Pulmonary artery endothelial cell (primary cell): ENCODE data around the gene IL17B. TPM values are rescaled to one million over a fixed set of nuclear protein-coding genes. Genes with fewer than 3 reads are reported as not detected.
"Not testable (repeated sequence)": the region's sequence is repeated elsewhere in the genome, so short reads cannot be mapped to it uniquely, and the experiment has no call there.

Source experiments
- DNase-seq: peaks from one replicate; pipeline ENCODE4 v3.0.0-alpha.2; 2011; ENCODE audit warnings: low read depth, low spot score
- total RNA-seq: library from RNA; depleted of rRNA; stranded (reverse); fragments of >200 nt; gene quantifications from 2 replicates; pipeline ENCODE4 v1.2.3, GENCODE V29; 2014

The IL17B gene
- total RNA-seq, 1 donor from 2014 or later: not detected

DNA sequence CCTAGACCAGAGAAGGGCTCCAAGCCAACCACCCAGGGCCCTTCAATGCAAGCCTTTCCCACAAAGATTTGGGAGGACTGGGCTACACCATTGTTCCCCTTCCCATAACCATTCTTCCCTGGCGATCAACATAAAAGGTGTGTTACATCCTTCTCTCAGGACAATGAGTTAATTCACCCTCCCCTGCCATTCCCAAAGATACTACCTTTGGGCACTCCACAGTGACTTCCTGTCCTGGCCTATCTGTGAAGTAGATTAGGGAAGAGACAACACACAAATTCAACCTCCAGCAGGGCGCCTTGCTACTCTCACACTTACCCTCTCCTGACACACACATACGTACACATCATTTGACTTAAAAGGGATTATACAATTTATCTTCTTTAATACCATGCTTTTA, 23.2 kb upstream of the IL17B start:
- no peak for DNase-seq

- DNase-seq: no peak
Measured at GRCh38 chr5:149401051-149401450, 22.0 kb upstream of the IL17B start.

DNA sequence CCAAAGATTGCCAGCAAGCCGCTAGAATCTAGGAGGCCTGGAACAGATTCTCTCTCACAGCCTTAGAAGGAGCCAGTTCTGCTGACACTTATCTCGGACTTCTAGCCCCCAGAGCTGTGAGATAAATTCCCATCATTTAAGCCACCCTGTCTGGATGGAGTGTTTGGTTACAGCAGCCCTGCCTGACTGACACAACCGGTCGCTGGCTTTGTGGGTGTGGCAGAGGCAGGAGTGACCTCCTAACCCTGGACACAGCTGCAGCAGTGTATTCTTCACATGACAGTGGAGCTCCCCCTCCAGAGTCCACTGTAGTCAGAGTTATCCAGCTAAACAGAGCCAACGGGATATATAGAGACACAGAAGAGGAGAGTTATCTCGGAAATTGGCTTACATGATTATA, 21.2 kb upstream of the IL17B start:
- DNase-seq: no peak

DNA sequence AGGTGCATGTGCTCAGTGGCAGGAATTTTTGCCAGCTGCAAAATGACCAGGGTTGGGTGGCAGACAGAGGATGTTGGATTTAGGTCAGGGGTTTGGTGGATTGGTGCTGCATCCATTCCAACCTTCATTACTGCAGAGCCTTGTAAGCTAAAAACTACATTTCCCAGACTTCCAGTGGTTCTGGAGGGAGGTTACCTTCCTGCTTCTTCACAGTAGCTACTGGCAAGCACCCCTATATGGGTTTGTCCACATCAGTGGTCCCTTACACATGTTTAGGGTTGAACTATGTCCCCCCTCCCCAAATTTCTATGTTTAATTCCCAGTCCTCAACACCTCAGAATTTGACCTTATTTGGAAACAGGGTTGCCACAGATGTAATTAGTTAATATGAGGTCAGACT, 20.7 kb upstream of the IL17B start:
- DNase-seq: no peak

GRCh38 chr5:149398747-149399266, 19.7 kb upstream of the IL17B start:
- DNase-seq: not testable (repeated sequence)

GRCh38 chr5:149397530-149397929, 18.4 kb upstream of the IL17B start:
- no peak for DNase-seq

DNA sequence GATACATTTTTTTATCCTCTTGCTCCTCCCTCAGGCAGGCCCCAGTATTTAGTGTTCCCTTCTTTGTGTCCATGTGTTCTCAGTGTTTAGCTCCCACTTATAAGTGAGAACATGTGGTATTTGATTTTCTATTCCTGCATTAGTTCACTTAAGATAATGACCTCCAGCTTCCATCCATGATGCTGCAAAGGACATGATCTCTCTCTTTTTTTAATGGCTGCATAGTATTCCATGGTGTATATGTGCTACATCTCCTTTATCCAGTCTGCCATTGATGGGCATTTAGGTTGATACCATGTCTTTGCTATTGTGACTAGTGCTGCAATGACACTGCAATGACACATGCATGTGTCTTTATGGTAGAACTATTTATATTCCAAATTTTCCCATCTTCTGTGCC, 15.9 kb upstream of the IL17B start:
- DNase-seq: not testable (repeated sequence)

GRCh38 chr5:149392718-149393117, 13.6 kb upstream of the IL17B start:
- DNase-seq: no peak

GRCh38 chr5:149391524-149391923, 12.4 kb upstream of the IL17B start:
- no peak for DNase-seq

DNA sequence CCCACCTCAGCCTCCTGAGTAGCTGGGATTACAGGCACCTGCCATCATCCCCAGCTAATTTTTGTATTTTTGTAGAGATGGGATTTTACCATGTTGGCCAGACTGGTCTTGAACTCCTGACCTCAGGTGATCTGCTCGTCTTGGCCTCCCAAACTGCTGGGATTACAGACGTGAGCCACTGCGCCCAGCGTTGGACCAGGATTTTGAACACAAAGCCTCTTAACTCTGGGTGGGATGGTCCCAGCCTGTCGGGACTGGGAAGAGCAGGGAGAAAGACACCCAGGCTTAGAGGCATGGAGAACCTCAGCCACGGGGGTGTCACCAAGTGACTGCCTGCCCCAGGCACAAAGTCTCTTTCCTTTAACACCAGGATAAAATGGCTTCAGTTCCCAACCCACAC, 12.0 kb upstream of the IL17B start:
- not testable (repeated sequence) for DNase-seq

DNA sequence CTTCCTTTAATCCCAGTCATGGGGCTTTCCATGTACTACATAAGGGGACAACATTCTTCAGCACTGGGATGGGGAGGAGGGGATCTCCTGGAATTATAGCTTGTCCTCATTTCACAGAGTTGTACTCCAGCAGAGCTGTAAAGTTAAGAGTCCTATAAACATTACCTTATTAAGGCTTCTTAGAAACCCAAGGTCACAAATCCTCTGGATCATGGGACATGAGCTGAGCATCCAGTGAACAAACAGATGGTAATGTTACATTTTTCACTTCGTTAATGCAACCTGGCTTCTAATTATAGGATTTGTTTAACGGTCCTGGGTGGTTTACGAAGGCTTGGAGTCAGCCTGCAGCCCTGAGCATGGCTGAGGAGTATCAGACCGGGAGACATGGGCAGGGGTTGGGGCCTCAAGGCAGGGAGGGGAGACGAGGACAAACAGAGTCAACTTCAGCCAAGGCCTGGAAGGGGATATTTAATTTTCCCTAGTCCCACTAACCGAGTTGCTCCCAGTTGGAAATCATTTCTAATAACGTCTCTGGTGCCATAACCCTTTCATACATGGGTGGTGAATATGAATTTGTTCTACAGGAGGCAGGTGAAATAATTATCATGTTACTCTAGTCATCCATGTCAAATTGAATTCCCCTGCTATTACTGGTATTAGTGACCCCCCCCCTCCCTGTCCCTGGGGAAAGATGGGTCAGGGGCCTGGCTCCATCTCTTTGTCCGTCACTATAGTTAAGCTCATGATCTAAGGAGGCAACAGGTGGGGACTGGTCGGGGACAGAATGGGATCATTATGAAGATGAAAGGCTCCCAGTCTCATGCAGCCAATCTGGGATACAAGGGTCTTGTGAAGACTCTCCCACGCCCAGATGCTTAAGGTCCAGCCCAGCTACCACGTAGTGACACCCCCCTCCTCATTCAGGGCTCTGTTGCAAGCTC, 10.7 kb upstream of the IL17B start:
- no peak for DNase-seq

- DNase-seq: no peak
Measured at GRCh38 chr5:149388498-149389190, 9.6 kb upstream of the IL17B start.

GRCh38 chr5:149387982-149388381, 8.9 kb upstream of the IL17B start:
- DNase-seq: no peak

DNA sequence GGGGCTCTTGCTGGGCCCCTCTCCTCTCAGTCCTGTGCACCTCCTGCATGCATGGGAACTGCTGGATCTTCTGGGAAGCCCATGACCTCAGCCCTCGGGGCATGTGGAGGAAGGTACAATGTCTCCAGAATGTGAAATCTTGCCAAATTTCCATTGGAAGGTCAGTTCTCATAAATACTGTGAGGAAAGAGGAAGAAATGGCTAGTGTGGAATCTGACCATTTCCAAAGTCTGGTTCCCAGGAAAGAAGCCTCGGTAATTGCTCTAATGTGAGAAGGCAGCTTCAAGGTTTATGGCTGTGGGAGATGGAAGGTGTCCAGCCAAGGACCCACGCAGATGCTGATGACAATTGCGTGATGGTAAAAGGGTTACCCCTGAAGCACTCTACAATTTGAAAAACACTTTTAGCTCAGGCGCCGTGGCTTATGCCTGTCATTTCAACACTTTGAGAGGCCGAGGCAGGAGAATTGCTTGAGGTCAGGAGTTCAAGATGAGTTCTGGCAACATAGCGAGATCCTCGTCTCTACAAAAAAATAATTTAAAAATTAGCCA, 8.1 kb upstream of the IL17B start:
- DNase-seq: no peak

GRCh38 chr5:149386166-149386565, 7.1 kb upstream of the IL17B start:
- DNase-seq: no peak

- DNase-seq: no peak
Measured at GRCh38 chr5:149383399-149383798, 4.3 kb upstream of the IL17B start.

DNA sequence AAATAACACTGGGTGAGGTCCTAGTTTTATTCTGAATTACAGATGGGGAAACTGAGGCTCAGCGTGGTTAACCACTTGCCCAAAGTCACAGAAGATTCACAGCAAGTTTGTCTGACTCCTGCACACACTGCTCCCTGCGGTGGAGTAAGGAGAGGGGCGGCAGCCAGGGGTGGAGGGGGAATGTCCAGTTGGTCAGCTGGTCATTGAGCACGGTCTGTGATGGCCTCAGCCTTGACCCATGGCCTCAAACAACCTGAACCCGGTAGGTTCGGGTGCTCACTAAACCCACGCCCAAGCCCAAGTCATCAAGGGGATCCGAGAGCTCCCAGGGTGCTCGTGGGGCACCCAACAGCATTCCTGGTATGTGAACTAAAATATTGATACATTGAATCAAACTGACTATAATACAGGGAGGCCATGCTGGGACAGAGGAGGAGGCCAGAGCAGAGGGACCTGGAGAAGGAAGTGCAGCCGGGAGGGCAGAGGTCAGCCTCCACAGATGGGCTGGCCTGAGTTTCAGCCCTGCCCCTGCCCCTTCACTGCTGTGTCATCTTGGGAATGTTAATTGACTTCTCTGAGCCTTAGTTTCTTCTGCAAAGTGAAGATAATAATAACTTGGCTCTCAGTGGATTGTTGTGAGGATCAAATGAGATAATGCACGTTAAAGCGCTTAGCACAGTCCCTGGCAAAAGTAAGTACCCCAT, 3.6 kb upstream of the IL17B start:
- no peak for DNase-seq

- DNase-seq: peak; percentile 19
Measured at GRCh38 chr5:149381986-149382338, 2.9 kb upstream of the IL17B start.

DNA sequence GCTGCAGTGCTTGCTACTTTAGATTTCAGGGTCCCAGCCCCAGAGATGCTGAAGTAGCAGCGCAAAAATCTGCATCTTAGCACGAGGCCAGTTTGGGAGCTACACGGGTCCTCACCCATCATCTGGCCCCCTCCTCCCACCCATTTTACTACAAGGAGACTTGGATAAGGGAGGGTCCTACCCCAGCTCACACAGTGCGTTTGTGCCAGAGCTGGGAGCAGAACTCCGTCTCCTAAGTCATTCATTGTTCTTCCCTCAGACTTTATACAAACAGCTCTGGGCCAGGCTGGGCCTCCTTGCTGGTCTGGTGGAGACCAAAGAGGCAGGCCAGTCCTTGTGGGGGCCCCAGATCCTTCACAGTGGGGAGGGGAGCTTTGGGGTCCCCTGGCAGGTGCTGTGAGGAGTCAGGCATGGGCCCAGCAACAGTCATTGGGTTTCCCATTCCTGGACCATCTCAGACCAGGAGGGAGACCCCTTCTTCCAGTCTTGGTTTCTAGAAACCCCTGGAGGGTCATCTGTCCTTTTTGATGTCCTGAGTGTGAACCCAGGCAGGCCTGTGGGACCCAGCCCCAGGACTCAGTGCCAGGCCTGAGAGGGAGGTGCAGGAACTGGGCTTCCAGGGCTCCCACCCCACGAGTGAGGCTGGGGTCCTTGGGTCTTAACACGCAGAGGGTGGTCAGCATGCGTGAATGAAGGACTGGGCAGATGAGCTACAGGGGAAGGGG, 2.3 kb upstream of the IL17B start:
- no peak for DNase-seq

DNA sequence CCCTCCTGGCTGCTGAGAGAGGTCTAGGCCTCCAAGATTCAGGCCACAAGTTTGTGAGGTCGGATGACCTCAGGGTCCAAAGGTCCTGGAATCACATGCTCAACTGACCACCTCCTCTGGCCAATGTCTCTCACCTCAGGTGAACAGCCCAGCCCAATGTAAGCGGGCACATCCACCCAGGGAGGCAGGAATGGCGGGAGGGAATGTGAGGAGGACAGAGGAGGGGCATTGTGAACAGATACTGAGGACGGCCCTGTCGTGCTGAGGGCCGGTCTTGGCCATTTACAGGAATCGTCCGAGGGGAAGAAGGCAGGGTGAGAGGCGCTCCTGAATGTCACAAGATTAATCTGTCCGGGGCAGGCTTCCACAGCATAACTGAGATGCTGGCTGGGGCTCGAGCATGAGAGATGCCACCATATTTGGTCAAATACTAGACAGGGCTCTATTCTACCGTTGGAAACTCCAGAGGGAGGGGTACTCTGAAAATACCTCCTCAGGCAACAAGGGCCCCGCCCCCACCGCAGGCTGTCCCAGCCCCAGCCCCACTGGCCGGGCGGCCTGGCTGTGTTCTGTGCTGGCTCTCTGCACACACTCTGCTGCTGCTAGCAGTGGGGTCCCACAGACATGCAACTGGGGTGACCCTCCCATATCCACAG, 1.5 kb upstream of the IL17B start:
- DNase-seq: no peak
